Glutamatergic neuron (in vitro differentiated cells): ENCODE measurements around the gene PRKCH. TPM values are rescaled to one million over a fixed set of nuclear protein-coding genes. Genes with fewer than 3 reads are reported as not detected.

ENCODE experiments used
- DNase-seq: peaks from one replicate; pipeline ENCODE4 v3.0.0; 2022
- H3K27ac Mint-ChIP-seq: one replicate; pipeline ENCODE4 v1.8.0; 2020; ENCODE audit warnings: mild to moderate bottlenecking, mixed read lengths, inconsistent platforms; ENCODE audit not compliant: unreplicated experiment
- H3K27me3 Mint-ChIP-seq: one replicate; pipeline ENCODE4 v1.8.0; 2020; ENCODE audit warnings: mild to moderate bottlenecking, moderate library complexity, mixed read lengths, inconsistent platforms; ENCODE audit not compliant: unreplicated experiment
- H3K36me3 Mint-ChIP-seq: one replicate; pipeline ENCODE4 v1.8.0; 2020; ENCODE audit warnings: mild to moderate bottlenecking, mixed read lengths, inconsistent platforms; ENCODE audit not compliant: unreplicated experiment
- H3K4me1 Mint-ChIP-seq: one replicate; pipeline ENCODE4 v1.8.0; 2020; ENCODE audit warnings: mild to moderate bottlenecking, low read depth, mixed read lengths, inconsistent platforms; ENCODE audit not compliant: unreplicated experiment
- H3K4me3 Mint-ChIP-seq: one replicate; pipeline ENCODE4 v1.8.0; 2020; ENCODE audit warnings: mild to moderate bottlenecking, mixed read lengths, inconsistent platforms; ENCODE audit not compliant: unreplicated experiment
- H3K9me3 Mint-ChIP-seq: one replicate; pipeline ENCODE4 v1.8.0; 2020; ENCODE audit warnings: mild to moderate bottlenecking, moderate library complexity, mixed read lengths, inconsistent platforms; ENCODE audit not compliant: unreplicated experiment
- total RNA-seq: library from RNA; stranded (reverse); fragmentation: NEBNext Ultra II Directional; extraction: Animal tissue kit (Norgen Biotek cat#: 25700); gene quantifications from one replicate; pipeline ENCODE4 v1.2.1, GENCODE V29; 2021; ENCODE audit not compliant: unreplicated experiment
- TF ChIP-seq, protein P1 (sequence below): fragments of 200-600 bp; sonication (generic); IDR thresholded peaks from one replicate; pipeline ENCODE4 v1.5.0; 2021; ENCODE audit not compliant: partially characterized antibody, unreplicated experiment

Gene PRKCH
- total RNA-seq, 1 donor from 2014 or later = 0.54 TPM

DNA sequence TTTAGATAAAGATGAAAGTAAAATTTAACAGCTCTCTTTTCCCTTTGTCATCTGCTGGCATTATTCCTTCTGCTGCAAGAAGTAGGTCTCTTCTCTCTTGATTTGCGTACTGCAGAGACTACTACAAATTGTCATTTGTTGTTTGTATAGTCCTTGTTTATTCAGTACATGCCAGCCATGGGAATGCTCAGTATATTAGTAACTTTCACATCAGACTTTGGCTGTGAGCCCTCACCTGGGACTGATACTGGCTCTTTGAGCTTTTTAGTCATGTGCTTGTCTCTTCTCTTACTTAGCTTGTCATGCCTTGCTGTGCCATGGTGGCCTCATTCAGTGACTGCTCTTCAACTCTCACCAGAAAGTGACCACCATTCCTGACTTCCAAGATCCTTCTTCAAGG, 169.8 kb downstream of the PRKCH start:
- Mint-ChIP-seq H3K4me3 (no peak overlapping the region), H3K27me3 (no peaks in the 10 kb centered on the region), H3K4me1 (no peaks in the 10 kb centered on the region), H3K36me3 (no peaks in the 10 kb centered on the region), H3K27ac (no peak overlapping the region), H3K9me3 (no peaks in the 10 kb centered on the region)
- DNase-seq = no peak
- TF ChIP-seq, protein P1, sequence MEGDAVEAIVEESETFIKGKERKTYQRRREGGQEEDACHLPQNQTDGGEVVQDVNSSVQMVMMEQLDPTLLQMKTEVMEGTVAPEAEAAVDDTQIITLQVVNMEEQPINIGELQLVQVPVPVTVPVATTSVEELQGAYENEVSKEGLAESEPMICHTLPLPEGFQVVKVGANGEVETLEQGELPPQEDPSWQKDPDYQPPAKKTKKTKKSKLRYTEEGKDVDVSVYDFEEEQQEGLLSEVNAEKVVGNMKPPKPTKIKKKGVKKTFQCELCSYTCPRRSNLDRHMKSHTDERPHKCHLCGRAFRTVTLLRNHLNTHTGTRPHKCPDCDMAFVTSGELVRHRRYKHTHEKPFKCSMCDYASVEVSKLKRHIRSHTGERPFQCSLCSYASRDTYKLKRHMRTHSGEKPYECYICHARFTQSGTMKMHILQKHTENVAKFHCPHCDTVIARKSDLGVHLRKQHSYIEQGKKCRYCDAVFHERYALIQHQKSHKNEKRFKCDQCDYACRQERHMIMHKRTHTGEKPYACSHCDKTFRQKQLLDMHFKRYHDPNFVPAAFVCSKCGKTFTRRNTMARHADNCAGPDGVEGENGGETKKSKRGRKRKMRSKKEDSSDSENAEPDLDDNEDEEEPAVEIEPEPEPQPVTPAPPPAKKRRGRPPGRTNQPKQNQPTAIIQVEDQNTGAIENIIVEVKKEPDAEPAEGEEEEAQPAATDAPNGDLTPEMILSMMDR = no peak

DNA sequence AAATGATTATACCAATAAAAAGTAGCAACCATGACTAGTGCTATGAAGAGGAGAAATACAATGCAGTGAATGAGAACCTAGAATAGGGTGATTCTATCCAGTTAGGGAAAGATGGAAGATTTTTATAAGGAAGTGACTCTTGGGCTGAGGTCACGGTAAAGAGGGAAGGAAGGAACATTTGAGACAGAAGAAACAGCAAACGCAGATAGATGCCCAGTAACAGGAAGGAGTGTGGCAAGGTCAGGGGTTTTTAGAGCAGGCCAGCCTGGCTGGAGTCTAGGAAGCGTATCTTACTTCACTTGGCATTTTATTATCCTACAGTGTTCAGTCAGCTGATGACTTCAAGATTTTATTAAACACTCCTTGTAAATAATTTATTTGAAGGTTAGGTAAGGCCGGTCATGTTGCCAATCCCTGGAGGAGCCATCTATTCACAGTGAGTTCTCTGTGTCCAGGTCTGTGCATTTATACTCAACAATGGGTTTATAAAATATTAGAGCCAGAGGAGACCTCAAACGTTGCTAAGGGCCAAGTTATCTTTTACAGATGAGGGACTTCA, 170.6 kb downstream of the PRKCH start:
- Mint-ChIP-seq H3K4me1 (no peaks in the 10 kb centered on the region), H3K9me3 (no peaks in the 10 kb centered on the region), H3K4me3 (no peak overlapping the region), H3K27me3 (no peaks in the 10 kb centered on the region), H3K27ac (no peak overlapping the region), H3K36me3 (no peaks in the 10 kb centered on the region)
- no peak for DNase-seq
- TF ChIP-seq, protein P1 = no peak

DNA sequence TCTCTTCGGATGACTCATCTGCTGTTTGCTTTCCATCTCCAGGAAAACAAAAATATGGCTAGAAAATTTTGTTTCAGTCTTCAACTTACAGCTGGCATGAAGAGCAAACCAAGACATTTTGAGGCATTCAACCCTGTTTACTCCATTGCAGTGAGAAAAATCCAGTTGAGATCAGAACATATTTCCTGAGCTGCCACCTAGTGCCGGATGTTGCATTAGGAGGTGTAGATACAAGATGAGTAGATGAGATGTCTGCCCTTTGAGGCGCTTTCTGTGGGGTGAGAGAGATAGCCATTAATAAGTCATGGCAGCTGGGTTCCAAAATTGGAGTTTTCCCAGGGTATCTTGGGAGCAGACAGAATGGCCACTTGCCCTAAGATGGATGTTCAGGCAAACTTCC, 171.1 kb downstream of the PRKCH start:
- Mint-ChIP-seq H3K4me1 (no peaks in the 10 kb centered on the region), H3K27me3 (no peaks in the 10 kb centered on the region), H3K4me3 (no peak overlapping the region), H3K27ac (no peak overlapping the region), H3K36me3 (no peaks in the 10 kb centered on the region), H3K9me3 (no peaks in the 10 kb centered on the region)
- DNase-seq = no peak
- TF ChIP-seq, protein P1 = no peak

DNA sequence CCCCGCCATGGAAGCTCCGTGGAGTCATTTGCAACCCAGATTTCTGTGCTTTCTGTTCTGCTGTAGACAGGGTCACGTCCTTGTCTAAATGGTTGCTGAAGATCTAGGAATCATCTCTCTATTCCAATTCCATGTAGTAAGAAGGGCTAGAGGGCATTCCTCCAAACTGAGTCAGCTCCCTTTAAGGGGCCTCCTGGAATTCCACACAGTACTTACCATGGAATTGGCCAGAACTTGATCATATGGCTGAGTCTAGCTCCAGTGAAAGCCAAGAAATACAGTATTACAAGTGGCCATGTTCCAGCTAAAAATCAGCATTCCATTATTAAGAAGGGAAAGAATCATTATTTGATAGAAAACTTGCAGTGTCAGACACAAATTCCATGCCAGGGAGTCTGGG, 171.9 kb downstream of the PRKCH start:
- no peaks in the 10 kb centered on the region for H3K4me1 Mint-ChIP-seq
- no peak overlapping the region for H3K4me3 Mint-ChIP-seq
- no peaks in the 10 kb centered on the region for H3K27me3 Mint-ChIP-seq

DNA sequence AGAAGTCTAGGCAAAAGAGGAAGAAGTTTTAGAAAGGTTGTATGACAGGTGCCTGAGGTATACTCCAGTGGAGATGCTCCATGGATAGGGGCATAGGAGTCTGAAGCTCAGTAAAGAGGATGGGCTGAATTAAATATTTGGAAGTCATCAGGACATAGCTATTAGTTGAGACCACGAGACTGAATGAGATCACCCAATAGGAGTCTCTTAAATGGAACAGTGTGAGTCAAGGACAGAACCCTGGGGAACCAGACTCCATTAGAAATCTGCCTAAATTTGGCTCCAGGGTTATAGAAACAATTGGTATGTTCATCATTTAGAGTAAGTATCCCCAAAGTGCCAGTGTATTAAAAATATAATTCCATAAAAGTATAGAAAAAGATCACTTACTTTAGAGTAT, 172.6 kb downstream of the PRKCH start:
- Mint-ChIP-seq H3K4me1 (no peaks in the 10 kb centered on the region), H3K27ac (no peak overlapping the region), H3K4me3 (no peak overlapping the region), H3K36me3 (no peaks in the 10 kb centered on the region), H3K27me3 (no peaks in the 10 kb centered on the region), H3K9me3 (no peaks in the 10 kb centered on the region)
- no peak for DNase-seq
- TF ChIP-seq, protein P1 = no peak

More for the DNA sequence above, 171.9 kb downstream of the PRKCH start:
- TF ChIP-seq, protein P1 = no peak
- Mint-ChIP-seq H3K36me3 (no peaks in the 10 kb centered on the region), H3K27ac (no peak overlapping the region), H3K9me3 (no peaks in the 10 kb centered on the region)
- no peak for DNase-seq
